WTC11 (cell line): ENCODE measurements around the gene AXL. TPM values are rescaled to one million over a fixed set of nuclear protein-coding genes. Genes with fewer than 3 reads are reported as not detected.

Experiments used
- ATAC-seq: fragments of 200-7000 bp; cut with Tn5 transposase; 2 replicates; pipeline ENCODE4 v1.10.0; 2021; ENCODE audit warnings: mild to moderate bottlenecking, moderate library complexity
- CTCF ChIA-PET: fragments of 300-600 bp; sonication (Branson Sonifier 250); formaldehyde crosslinking; loops from one replicate; lab custom pipeline; 2021; ENCODE audit warnings: antibody characterized with exemption; lab: Charles Lee
- POLR2A ChIA-PET: fragments of 350-600 bp; sonication (Branson Sonifier 250); formaldehyde crosslinking; loops from one replicate; lab custom pipeline; 2021; ENCODE audit warnings: antibody characterized with exemption; lab: Charles Lee
- DNase-seq: peaks from one replicate; pipeline ENCODE4 v3.0.0; 2021; ENCODE audit warnings: low spot score
- H3K27ac Mint-ChIP-seq: 2 replicates; pipeline ENCODE4 v1.8.0; 2021; ENCODE audit warnings: mixed read lengths
- H3K27me3 Mint-ChIP-seq: 2 replicates; pipeline ENCODE4 v1.8.0; 2021; ENCODE audit warnings: low read depth, mild to moderate bottlenecking, moderate library complexity, mixed read lengths
- H3K36me3 Mint-ChIP-seq: 2 replicates; pipeline ENCODE4 v1.8.0; 2021; ENCODE audit warnings: mixed read lengths
- H3K4me1 Mint-ChIP-seq: 2 replicates; pipeline ENCODE4 v1.8.0; 2022; ENCODE audit warnings: mixed read lengths
- H3K4me3 Mint-ChIP-seq: 2 replicates; pipeline ENCODE4 v1.8.0; 2021; ENCODE audit warnings: mild to moderate bottlenecking, moderate library complexity, mixed read lengths
- H3K9me3 Mint-ChIP-seq: 2 replicates; pipeline ENCODE4 v1.8.0; 2021; ENCODE audit warnings: mixed read lengths
- ATF2 ChIP-seq: sonication (generic); formaldehyde crosslinking; IDR thresholded peaks from 2 replicates; pipeline ENCODE4 v1.8.1; 2022; ENCODE audit warnings: low read depth, missing genetic modification reagents, borderline replicate concordance
- E2F5 ChIP-seq: sonication (generic); formaldehyde crosslinking; IDR thresholded peaks from 2 replicates; pipeline ENCODE4 v1.8.1; 2022; ENCODE audit warnings: mild to moderate bottlenecking, moderate library complexity, missing genetic modification reagents
- ETV6 ChIP-seq: sonication (generic); formaldehyde crosslinking; IDR thresholded peaks from 2 replicates; pipeline ENCODE4 v1.8.1; 2022; ENCODE audit warnings: mild to moderate bottlenecking, missing genetic modification reagents
- FOXK1 ChIP-seq: sonication (generic); formaldehyde crosslinking; IDR thresholded peaks from 2 replicates; pipeline ENCODE4 v1.8.0; 2022; ENCODE audit warnings: mild to moderate bottlenecking, moderate library complexity, missing genetic modification reagents
- FOXP1 ChIP-seq: sonication (generic); formaldehyde crosslinking; IDR thresholded peaks from 2 replicates; pipeline ENCODE4 v1.8.0; 2022; ENCODE audit warnings: missing genetic modification reagents, mild to moderate bottlenecking, moderate library complexity, borderline replicate concordance
- GTF2I ChIP-seq: fragments of 250-450 bp; sonication (Bioruptor Pico); conservative IDR thresholded peaks from 2 replicates; pipeline ENCODE4 v1.4.0; 2021; ENCODE audit warnings: mild to moderate bottlenecking
- MXD4 ChIP-seq: fragments of 250-450 bp; sonication (Bioruptor Pico); IDR thresholded peaks from 2 replicates; pipeline ENCODE4 v1.8.0; 2021; ENCODE audit warnings: mild to moderate bottlenecking, moderate library complexity, borderline replicate concordance
- NFE2L1 ChIP-seq: sonication (generic); formaldehyde crosslinking; IDR thresholded peaks from 2 replicates; pipeline ENCODE4 v1.8.1; 2023; ENCODE audit warnings: missing genetic modification reagents
- TEAD1 ChIP-seq: sonication (generic); formaldehyde crosslinking; IDR thresholded peaks from 2 replicates; pipeline ENCODE4 v1.8.0; 2022; ENCODE audit warnings: mild to moderate bottlenecking, missing genetic modification reagents
- TEAD4 ChIP-seq: sonication (generic); formaldehyde crosslinking; IDR thresholded peaks from 2 replicates; pipeline ENCODE4 v1.8.0; 2022; ENCODE audit warnings: mild to moderate bottlenecking, missing genetic modification reagents
- TP53 ChIP-seq: sonication (generic); formaldehyde crosslinking; IDR thresholded peaks from 2 replicates; pipeline ENCODE4 v1.8.1; 2023; ENCODE audit warnings: mild to moderate bottlenecking, missing genetic modification reagents
- USF1 ChIP-seq: sonication (generic); formaldehyde crosslinking; IDR thresholded peaks from 2 replicates; pipeline ENCODE4 v1.8.0; 2022; ENCODE audit warnings: mild to moderate bottlenecking, missing genetic modification reagents
- ZNF121 ChIP-seq: sonication (generic); formaldehyde crosslinking; IDR thresholded peaks from 2 replicates; pipeline ENCODE4 v1.8.0; 2023; ENCODE audit warnings: missing genetic modification reagents
- ZNF423 ChIP-seq: fragments of 250-450 bp; sonication (Bioruptor Pico); IDR thresholded peaks from 2 replicates; pipeline ENCODE4 v2.1.2; 2022; ENCODE audit warnings: mild to moderate bottlenecking, moderate library complexity
- ZNF512 ChIP-seq: sonication (generic); formaldehyde crosslinking; IDR thresholded peaks from 2 replicates; pipeline ENCODE4 v1.8.1; 2022; ENCODE audit warnings: missing genetic modification reagents, borderline replicate concordance
- total RNA-seq: library from RNA; stranded (reverse); gene quantifications from 3 replicates; pipeline ENCODE4 v1.2.3, GENCODE V29; 2021
- TF ChIP-seq, protein P1 (sequence below): sonication (generic); formaldehyde crosslinking; IDR thresholded peaks from 2 replicates; pipeline ENCODE4 v1.8.1; 2022; ENCODE audit warnings: low read depth, mild to moderate bottlenecking, moderate library complexity, missing genetic modification reagents, borderline replicate concordance
- TF ChIP-seq, protein P2 (sequence below): sonication (generic); formaldehyde crosslinking; IDR thresholded peaks from 2 replicates; pipeline ENCODE4 v1.8.1; 2023; ENCODE audit warnings: mild to moderate bottlenecking, missing genetic modification reagents, moderate library complexity

The AXL gene
- total RNA-seq, 1 experiment from 2014 or later, result 25.0 TPM

- no peak for TF ChIP-seq ATF2 (CRISPR knock-in tag)
- no peak for TF ChIP-seq ZNF512 (CRISPR knock-in tag)
- no peak for TF ChIP-seq E2F5 (CRISPR knock-in tag)
- TF ChIP-seq TEAD1 (CRISPR knock-in tag), result peak; percentile 44; the same call in 1 of the 2 replicates
- peak; percentile 35; the same call in 1 of the 2 replicates for TF ChIP-seq FOXK1 (CRISPR knock-in tag)
- no peak for TF ChIP-seq TP53 (CRISPR knock-in tag)
- 0 out of 2 replicates have a peak, but pooled peaks have one; percentile 9 for TF ChIP-seq NFE2L1 (CRISPR knock-in tag)
- TF ChIP-seq USF1 (CRISPR knock-in tag), result peak; percentile 75; the same call in 1 of the 2 replicates
- 0 out of 2 replicates have a peak, but pooled peaks have one; percentile 39 for TF ChIP-seq ETV6 (CRISPR knock-in tag)
- TF ChIP-seq, protein P1, sequence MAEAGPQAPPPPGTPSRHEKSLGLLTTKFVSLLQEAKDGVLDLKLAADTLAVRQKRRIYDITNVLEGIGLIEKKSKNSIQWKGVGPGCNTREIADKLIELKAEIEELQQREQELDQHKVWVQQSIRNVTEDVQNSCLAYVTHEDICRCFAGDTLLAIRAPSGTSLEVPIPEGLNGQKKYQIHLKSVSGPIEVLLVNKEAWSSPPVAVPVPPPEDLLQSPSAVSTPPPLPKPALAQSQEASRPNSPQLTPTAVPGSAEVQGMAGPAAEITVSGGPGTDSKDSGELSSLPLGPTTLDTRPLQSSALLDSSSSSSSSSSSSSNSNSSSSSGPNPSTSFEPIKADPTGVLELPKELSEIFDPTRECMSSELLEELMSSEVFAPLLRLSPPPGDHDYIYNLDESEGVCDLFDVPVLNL, result no peak
- TF ChIP-seq ZNF423, result no peak
- 0 out of 2 replicates have a peak, but pooled peaks have one; percentile 20 for TF ChIP-seq FOXP1
- 0 out of 2 replicates have a peak, but pooled peaks have one; percentile 22 for TF ChIP-seq TEAD4 (CRISPR knock-in tag)
- TF ChIP-seq MXD4 (CRISPR knock-in tag), result no peak
- TF ChIP-seq, protein P2, sequence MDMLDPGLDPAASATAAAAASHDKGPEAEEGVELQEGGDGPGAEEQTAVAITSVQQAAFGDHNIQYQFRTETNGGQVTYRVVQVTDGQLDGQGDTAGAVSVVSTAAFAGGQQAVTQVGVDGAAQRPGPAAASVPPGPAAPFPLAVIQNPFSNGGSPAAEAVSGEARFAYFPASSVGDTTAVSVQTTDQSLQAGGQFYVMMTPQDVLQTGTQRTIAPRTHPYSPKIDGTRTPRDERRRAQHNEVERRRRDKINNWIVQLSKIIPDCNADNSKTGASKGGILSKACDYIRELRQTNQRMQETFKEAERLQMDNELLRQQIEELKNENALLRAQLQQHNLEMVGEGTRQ (CRISPR knock-in tag), result peak; percentile 59
Measured at GRCh38 chr19:41226053-41226873, 7.2 kb downstream of the AXL start (continued).

DNA sequence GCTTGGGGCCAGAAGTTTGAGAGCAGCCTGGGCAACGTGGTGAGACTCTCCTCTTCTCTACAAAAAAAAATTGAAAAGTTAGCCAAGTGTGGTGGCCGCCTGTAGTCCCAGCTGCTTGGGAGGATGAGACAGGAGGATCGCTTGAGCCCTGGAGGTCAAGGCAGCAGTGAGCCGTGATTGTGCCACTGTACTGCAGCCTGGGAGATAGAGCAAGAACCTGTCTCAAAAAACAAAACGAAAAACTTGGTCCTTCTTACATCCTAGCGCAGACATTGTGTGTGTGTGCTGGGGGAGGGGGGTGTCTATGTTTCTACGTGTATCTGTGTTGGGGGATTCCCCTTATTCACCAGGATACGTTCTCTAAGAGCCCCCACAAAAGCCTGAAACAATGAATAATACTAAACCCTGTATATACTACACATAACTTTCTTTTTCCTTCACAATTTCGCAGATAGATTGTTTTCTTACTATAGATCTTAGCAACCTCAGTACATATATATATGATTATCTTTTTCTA, 7.9 kb downstream of the AXL start:
- no peak for ATAC-seq
- Mint-ChIP-seq H3K4me1 (peaks cover 39% of the 10 kb centered on the region), H3K27ac (no peak overlapping the region; the same call in 1 of the 2 replicates), H3K36me3 (peaks cover 5% of the 10 kb centered on the region), H3K27me3 (no peaks in the 10 kb centered on the region), H3K4me3 (peak overlapping the region; percentile 71), H3K9me3 (no peaks in the 10 kb centered on the region)
- POLR2A ChIA-PET, result interaction anchor here (0.7 to 1.7 kb wide), 3 partner anchors 9 to 62 kb away, joined by 3 to 4 read pairs (median 3); no protein-coding TSS in a partner anchor
- CTCF ChIA-PET, result interaction anchor here (0.6 to 1.5 kb wide), 7 partner anchors 22 to 221 kb away, joined by 4 to 9 read pairs (median 7); partner anchors contain the start of gene HNRNPUL1
- no peak for DNase-seq
- no peak for TF ChIP-seq GTF2I (CRISPR knock-in tag)
- 0 out of 2 replicates have a peak, but pooled peaks have one; percentile 26 for TF ChIP-seq ZNF121 (CRISPR knock-in tag)
